ENCODE data around the gene MORF4L2.
"Not testable (repeated sequence)": the region's sequence is repeated elsewhere in the genome, so short reads cannot be mapped to it uniquely, and the experiment has no call there.

Gene MORF4L2

DNA sequence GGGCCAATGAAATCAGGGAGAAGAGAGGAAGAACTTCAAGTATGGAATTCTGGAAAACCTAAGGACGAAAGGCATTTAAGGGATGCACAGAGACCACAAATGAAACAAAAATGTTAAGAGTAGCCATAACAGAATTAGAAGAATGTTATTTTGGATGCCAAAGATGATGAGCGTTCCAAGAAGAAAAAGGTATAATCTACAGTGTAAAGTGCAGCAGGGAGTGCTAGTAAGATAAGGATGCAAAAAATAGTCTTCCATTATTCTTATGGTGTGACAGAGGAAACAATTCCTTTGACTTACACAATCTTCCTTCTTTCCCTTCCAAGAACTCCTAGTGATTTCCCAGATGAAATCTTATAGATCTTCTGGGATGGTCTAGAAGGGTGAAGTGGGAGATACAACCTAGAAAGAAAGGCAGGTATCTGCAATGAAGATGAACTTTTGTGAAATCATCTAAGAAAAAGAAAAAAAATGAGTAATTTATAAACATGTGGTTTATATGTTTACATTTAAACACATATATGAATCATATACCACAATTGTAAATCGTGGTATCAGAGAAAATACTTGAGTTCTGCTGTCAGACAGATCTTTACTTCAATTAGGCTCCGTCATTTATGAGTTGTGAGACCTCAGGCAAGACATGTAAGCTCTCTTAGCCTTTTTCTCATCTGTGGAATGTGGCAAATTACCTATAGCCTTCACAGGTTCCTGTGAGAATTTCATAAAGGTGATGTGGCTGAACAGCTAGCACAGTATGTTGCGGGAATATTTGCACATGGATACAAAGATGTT is 8.1 kb downstream of the MORF4L2 start:
- no peak for DNase-seq (ENCODE audit: low read depth)

GRCh38 chrX:103674531-103675454 is 11.7 kb downstream of the MORF4L2 start:
- no peak for DNase-seq (ENCODE audit: low read depth)

- no peak for DNase-seq (ENCODE audit: low read depth)
Measured at GRCh38 chrX:103669745-103670144, 16.8 kb downstream of the MORF4L2 start.

- no peak for DNase-seq (ENCODE audit: low read depth)
Measured at GRCh38 chrX:103666202-103667107, 20.0 kb downstream of the MORF4L2 start.

GRCh38 chrX:103663981-103664762 is 22.3 kb downstream of the MORF4L2 start:
- DNase-seq (ENCODE audit: low read depth): no peak

DNA sequence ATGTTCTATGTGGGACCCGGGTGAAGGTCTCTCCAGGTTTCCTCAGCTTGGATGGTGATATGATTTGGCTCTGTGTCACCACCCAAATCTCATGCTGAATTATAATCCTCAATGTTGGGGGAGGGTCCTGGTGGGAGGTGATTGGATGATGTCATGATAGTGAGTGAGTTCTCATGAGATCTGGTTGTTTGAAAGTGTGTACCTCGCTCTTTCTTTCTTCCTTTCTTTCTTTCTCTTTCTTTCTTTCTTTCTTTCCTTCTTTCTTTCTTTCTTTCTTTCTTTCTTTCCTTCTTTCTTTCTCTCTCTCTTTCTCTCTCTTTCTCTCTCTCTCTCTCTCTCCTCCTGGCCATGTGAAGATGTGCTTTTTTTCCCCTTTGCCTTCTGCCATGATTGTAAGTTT is 27.0 kb downstream of the MORF4L2 start:
- not testable (repeated sequence) for DNase-seq (ENCODE audit: low read depth)

DNA sequence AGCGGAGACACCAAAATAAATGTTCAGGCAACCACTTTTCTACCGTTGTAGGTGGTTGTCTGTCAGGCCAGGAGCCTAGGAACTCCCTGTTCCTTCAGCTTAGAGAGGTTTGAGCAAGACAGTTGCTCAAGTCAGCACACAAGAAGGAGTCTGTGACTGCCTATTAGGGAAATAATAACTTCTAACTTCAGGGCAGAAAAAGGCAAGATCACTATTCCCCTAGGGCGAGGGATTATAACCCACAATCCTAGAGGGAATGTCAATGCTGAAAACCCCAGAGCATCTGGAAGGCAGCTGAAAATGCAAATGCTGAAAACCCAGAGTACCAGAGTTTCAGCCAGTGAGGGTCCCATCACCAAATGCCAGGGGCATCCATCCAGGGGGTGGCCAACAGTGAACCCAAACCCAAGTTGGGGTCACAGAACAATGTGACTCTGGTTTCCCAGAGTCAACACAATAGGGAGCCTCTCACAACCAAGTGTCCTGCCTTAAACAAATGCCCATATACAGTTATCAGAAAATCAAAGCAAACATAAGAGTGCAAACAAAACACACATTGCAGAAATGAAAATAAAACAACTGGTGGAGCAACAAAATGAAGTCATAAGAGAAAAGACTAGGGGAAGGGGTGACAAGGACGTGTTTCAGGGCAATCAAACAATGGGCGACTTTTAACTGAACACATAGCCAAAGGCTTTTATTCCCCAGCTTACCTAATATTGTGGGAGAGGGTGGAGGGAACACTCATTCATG is 27.6 kb downstream of the MORF4L2 start:
- DNase-seq (ENCODE audit: low read depth): no peak

DNA sequence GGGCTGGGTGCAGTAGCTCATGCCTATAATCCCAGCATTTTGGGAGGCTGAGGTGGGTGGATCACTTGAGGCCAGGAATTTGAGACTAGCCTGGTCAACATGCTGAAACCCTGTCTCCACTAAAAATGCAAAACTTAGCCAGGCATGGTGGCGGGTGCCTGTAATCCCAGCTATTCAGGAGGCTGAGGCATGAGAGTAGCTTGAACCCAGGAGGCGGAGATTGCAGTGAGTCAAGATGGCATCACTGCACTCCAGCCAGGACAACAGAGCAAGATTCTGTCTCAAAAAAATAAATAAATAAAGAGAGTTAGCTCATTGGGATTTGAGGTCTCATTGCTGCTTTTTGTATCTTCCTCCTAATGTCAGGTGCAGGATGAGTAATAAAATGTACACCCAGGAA is 29.4 kb downstream of the MORF4L2 start:
- not testable (repeated sequence) for DNase-seq (ENCODE audit: low read depth)

DNA sequence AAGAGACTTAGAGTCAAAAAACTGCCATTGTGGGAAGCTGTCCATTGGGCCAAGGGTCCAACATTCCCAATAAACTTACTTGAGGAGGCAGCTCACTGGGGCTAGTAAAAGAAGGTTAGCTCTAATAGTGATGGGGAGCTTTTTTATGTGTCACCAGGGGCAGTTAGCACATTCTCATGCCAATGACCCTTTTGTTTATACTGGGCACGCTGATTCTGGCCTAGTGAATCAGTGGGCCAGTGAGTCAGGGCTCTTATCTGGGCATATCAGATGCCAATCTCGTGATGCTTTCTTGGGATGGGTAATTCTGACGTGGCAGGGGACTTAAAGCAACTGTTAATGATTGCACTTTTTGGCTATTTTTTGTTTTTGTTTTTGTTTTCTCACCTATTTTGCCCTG is 29.9 kb downstream of the MORF4L2 start:
- no peak for DNase-seq (ENCODE audit: low read depth)

- DNase-seq (ENCODE audit: low read depth): not testable (repeated sequence)
Measured at GRCh38 chrX:103655230-103656000, 31.1 kb downstream of the MORF4L2 start.

DNA sequence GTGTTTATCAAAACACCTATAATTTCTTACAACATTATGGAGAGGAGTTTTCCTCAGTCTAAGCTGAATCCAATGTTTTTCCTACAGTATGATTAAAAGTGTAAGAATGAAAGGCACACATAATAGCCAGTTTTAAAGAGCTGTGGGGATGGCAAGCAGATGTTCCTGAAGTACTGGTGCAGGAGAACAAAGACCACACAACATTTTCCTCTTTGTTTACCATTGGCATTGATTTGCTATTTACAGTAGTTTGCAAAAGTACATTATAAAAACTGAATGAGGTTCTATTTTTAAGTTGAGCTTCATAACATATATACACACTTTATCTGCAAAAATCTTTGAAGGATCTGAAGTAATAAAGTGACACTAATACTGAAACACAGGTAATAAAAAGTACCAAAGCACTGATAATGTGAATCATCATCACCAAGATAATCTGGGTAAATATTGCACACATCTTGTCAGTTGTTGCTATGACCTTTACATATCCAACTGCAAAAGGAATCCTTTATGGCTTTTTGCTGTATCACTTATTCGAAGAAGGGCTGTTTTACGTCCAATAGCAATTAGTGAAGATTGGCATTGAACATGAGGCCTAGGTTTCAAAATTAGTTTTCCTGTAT is 35.2 kb downstream of the MORF4L2 start:
- DNase-seq (ENCODE audit: low read depth): no peak

DNA sequence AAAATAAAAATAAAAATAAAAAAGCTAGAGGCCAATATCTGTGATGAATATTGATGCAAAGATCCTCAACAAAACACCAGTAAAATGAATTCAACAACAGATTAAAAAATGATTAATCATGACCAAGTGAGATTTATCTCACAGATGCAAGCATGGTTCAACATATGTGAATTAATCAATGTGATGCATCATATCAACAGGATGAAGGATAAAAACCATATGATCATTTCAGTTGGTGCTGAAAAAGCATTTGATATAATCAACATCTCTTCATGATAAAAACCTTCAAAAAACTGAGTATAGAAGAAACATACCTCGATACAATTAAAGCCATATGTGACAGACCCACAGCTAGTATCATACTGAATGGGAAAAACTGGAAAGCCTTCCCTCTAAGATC is 38.9 kb downstream of the MORF4L2 start:
- no peak for DNase-seq (ENCODE audit: low read depth)

DNA sequence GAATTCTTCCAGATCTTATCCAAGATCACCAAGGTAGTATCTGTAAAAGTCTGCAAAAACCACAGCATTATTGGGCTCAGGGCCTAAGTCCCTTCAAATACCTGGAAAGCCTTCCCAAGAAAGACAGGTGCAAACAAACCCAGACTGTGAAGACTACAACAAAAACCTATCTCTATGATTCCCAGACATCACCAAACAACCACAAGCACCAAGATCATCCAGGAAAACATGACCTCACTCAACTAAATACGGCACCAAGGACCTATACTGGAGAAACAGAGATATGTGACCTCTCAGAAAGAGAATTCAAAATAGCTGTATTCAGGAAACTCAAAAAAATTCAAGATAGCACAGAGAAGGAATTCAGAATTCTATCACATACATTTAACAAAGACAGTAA is 42.4 kb downstream of the MORF4L2 start:
- DNase-seq (ENCODE audit: low read depth): no peak

DNA sequence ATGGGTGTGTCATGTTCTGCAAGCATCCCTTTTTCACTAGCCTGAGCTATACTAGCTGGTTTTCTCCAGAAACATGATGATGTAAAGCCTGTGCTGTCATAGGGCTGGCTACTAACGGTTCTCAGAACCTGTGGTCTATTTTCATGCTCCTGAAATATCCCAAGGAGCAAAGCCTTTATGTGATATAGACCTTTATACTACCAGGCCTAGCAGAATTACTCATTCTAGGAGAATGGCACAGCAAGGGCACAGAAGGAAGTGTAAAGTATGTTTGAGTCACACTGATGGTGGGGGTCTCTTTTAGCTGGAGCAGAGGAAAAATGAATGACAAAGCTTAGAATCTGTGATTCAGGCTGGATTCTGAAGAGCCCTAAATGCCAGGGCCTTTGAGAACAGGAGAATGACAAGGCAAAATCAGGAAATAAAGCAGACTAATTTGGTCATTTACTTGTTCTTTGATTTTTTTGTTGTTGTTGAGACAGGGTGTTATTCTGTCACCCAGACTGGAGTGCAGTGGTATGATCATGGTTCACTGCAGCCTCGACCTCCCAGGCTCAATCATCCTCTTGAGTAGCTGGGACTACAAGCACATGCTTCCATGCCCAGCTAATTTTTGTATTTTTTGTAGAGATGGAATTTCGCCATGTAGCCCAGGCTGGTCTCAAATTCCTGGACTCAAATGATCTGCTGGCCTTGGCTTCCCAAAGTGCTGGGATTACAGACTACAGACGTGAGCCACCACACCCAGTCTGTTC is 45.9 kb downstream of the MORF4L2 start:
- DNase-seq (ENCODE audit: low read depth): no peak

DNA sequence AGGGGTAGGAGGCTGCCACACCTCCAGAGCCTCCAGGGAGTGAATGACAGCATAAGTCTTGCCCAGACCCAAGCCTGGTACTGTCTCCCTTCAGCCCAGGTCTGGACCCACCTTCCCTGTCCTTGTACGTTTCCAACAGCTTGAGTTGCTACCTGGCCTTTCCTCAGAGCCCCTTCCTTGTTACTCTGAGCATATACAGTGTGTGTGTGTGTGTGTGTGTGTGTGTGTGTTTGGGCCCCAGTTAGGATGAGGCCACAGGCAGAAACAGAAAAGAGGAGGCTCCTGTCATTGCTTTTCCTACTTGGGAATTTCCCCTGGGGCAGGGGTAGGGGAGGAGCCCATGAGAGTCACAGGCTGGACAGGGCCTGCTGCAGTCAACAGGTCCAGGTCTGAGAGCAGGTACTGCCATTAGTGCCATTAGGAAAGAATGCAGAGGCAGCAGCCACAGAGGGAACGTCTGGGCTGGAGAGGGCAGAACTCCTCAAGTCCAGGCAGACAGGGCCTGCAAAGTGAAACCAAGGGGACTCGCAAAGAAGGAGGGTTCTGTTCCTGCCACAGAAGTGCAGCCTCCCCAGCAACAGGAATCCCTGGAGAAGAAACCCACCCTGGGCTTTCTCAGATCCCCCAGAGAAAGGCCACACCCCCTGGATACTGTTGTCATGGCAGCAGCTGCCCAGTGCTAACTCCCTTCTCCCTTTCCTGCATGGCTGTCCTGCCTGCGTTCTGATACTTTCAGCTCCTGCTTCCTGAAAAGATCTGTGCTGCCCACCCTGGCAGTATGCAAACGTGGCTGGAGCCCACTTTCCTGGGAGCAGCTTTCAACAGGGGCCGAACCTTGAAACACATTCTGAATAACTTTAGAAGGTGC is 47.8 kb downstream of the MORF4L2 start:
- DNase-seq (ENCODE audit: low read depth): not testable (repeated sequence)

GRCh38 chrX:103637604-103638338 is 48.7 kb downstream of the MORF4L2 start:
- no peak for DNase-seq (ENCODE audit: low read depth)

GRCh38 chrX:103635436-103635835 is 51.1 kb downstream of the MORF4L2 start:
- DNase-seq (ENCODE audit: low read depth): no peak

All from non-pigmented ciliary epithelial cell (primary cell).